GM19193 (cell line): Measurements from ENCODE around the gene CASP3.

Experiments
- POLR2A ChIP-seq: IDR thresholded peaks from 4 replicates; pipeline ENCODE4 v1.6.1; 2011; ENCODE audit not compliant: insufficient read depth, insufficient read length; ENCODE audit errors: extremely low read depth

Gene CASP3

GRCh38 chr4:184617600-184618196, 31.5 kb downstream of the CASP3 start:
- TF ChIP-seq POLR2A = no peak

GRCh38 chr4:184616633-184617551, 32.4 kb downstream of the CASP3 start:
- peak; percentile 32 for TF ChIP-seq POLR2A

- TF ChIP-seq POLR2A = no peak
Measured at GRCh38 chr4:184614509-184614908, 34.7 kb downstream of the CASP3 start.

- no peak for TF ChIP-seq POLR2A
Measured at GRCh38 chr4:184613405-184613804, 35.8 kb downstream of the CASP3 start.

- TF ChIP-seq POLR2A = no peak
Measured at GRCh38 chr4:184612074-184612473, 37.2 kb downstream of the CASP3 start.

- TF ChIP-seq POLR2A = no peak
Measured at GRCh38 chr4:184599492-184600135, 49.6 kb downstream of the CASP3 start.

GRCh38 chr4:184598753-184599491, 50.3 kb downstream of the CASP3 start:
- no peak for TF ChIP-seq POLR2A

GRCh38 chr4:184596617-184597185, 52.5 kb downstream of the CASP3 start:
- no peak for TF ChIP-seq POLR2A

GRCh38 chr4:184596044-184596616, 53.1 kb downstream of the CASP3 start:
- no peak for TF ChIP-seq POLR2A

- TF ChIP-seq POLR2A = no peak
Measured at GRCh38 chr4:184595430-184595829, 53.8 kb downstream of the CASP3 start.

- no peak for TF ChIP-seq POLR2A
Measured at GRCh38 chr4:184593461-184593860, 55.8 kb downstream of the CASP3 start.

GRCh38 chr4:184591070-184591677, 58.1 kb downstream of the CASP3 start:
- TF ChIP-seq POLR2A = no peak

GRCh38 chr4:184590196-184590595, 59.1 kb downstream of the CASP3 start:
- no peak for TF ChIP-seq POLR2A

GRCh38 chr4:184588893-184589292, 60.4 kb downstream of the CASP3 start:
- TF ChIP-seq POLR2A = no peak

GRCh38 chr4:184587701-184588100, 61.5 kb downstream of the CASP3 start:
- no peak for TF ChIP-seq POLR2A

GRCh38 chr4:184587221-184587620, 62.0 kb downstream of the CASP3 start:
- TF ChIP-seq POLR2A = no peak
